ENCODE measurements around the gene UBE2H. TPM values are rescaled to one million over a fixed set of nuclear protein-coding genes. Genes with fewer than 3 reads are reported as not detected.

Gene UBE2H
- total and polyA plus RNA-seq, 10 donors, result 13.5 to 98.0 (median 65.5) TPM

DNA sequence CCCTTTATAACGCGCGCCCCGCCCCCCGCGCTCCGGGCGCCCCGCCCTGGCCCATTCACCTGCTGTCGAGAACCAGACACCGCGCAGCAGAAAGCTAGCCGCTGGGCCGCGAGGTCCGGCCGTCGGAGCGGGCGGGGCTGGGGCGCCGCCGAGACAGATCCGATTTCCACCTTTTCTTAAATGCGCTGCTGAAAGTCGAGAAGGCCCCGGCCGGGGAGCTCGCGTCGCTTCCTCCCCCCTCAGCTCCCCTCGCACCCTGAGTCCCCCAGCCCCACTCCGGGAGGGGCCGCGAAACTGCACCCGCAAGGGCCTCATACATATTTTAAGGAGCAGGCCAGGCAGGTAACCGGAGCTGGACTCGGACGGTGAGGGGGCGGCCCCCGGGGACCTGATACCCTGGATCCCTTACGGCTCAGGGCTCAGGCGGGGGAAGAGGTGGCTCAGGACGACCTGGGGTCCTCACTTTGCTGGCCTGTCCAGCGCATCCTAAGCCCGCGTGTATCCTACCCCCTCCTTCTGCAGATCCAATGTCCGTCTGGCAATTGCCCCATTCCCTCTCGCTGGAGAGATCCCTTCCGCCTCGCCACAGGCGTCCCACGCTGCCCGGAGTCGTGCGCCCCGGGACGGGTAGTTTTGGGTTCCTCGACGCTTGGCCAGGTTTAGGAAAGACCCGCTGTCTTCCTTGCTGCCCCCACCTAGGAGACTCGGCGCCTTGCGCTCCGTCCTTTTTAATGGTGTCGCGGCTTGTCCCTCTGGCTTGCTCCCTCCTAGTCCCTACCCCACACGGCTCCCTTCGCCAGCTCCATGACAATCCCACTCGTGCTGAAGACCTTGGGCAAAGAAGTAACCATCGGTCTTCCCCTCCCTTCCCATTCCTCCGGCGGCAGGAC, 170.6 kb downstream of the UBE2H start:
- intact Hi-C loops (cut with DNase I; ENCODE audit: low total_unique reads), result no loop called here
- no peaks in the 10 kb centered on the region for H3K36me3 ChIP-seq
- WGBS, 5 donors, result 4 to 7% (median 4%) methylated on average over 47 to 73 of the region's 73 CpGs
- DNase-seq, result peak; percentile 71
- no peak overlapping the region for H3K27ac ChIP-seq
- H3K9me3 ChIP-seq, result no peaks in the 10 kb centered on the region
- H3K27me3 ChIP-seq (replicated peaks in 1 of 7), result peaks cover 33 to 100% (median 98%) of the 10 kb centered on the region in 7 donors
- peak overlapping the region in 6 of 8 donors; percentile 56 to 79 (median 67) for H3K4me3 ChIP-seq
- H3K4me1 ChIP-seq, result peaks cover 58 to 92% (median 79%) of the 10 kb centered on the region in 6 donors
- no peak for TF ChIP-seq POLR2A (IDR thresholded peaks at IDR 0.05)
- TF ChIP-seq POLR2AphosphoS5 (IDR thresholded peaks at IDR 0.05), result no peak
- TF ChIP-seq, protein P1, sequence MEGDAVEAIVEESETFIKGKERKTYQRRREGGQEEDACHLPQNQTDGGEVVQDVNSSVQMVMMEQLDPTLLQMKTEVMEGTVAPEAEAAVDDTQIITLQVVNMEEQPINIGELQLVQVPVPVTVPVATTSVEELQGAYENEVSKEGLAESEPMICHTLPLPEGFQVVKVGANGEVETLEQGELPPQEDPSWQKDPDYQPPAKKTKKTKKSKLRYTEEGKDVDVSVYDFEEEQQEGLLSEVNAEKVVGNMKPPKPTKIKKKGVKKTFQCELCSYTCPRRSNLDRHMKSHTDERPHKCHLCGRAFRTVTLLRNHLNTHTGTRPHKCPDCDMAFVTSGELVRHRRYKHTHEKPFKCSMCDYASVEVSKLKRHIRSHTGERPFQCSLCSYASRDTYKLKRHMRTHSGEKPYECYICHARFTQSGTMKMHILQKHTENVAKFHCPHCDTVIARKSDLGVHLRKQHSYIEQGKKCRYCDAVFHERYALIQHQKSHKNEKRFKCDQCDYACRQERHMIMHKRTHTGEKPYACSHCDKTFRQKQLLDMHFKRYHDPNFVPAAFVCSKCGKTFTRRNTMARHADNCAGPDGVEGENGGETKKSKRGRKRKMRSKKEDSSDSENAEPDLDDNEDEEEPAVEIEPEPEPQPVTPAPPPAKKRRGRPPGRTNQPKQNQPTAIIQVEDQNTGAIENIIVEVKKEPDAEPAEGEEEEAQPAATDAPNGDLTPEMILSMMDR (IDR thresholded peaks at IDR 0.05 in 8 of 11, conservative IDR thresholded peaks at IDR 0.05 in 3 of 11), result no peak

DNA sequence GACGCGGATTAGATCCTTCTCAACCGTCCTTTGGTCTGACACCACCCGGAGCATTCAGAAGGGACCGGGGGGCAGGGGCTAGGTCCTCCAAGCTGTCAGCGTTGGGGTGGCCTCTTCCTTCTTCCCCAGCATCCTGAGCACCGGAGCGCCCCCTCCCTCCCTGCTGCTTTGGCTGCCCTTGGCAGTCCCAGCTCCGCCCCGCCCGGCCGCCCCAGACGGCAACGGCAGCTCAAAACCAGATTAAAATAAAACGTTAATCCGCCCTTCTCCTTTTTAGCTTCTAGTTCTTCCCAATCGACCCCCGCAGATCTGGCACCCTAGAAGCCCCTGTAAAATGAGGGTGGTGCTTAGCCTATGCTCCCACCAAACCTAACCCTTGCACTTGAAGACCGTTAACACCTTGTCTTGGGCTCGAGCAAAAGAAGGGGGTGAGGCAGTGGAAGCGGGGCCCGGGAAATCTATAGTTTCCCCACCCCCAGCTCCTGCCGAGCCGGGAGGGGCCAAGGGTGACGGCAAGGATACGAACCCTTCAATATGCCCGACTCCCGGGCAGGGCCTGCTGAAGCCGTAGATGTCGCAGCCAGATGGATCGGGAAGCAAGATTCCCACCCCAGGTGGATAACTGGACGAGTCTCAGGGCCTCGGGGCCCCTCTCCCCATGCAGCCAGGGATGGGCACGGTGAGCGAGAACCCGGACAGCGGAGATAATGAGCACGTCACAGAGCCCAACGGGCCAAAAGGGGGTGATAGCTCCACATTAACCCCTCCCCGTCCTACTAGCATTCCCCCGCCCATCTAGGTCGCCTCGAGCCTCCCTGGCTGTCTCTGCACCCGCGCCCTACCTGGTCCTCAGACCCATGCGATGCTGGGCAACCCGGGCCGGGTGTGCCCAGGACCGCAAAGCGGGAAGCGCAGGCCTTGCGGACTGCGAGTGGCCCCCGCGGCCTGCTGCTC, 171.5 kb downstream of the UBE2H start:
- peaks cover 58 to 94% (median 79%) of the 10 kb centered on the region in 6 donors for H3K4me1 ChIP-seq
- H3K27me3 ChIP-seq (replicated peaks in 1 of 7), result peaks cover 33 to 100% (median 98%) of the 10 kb centered on the region in 7 donors
- H3K36me3 ChIP-seq, result no peaks in the 10 kb centered on the region
- WGBS, 5 donors, result 1 to 3% (median 3%) methylated on average over 29 to 55 of the region's 55 CpGs
- intact Hi-C loops (cut with DNase I; ENCODE audit: low total_unique reads), result no loop called here
- DNase-seq, result peak; percentile 70
- TF ChIP-seq POLR2A (IDR thresholded peaks at IDR 0.05), result no peak
- TF ChIP-seq POLR2AphosphoS5 (IDR thresholded peaks at IDR 0.05), result no peak
- TF ChIP-seq, protein P1 (IDR thresholded peaks at IDR 0.05 in 8 of 11, conservative IDR thresholded peaks at IDR 0.05 in 3 of 11), result no peak
- peak overlapping the region in 6 of 8 donors; percentile 56 to 79 (median 67) for H3K4me3 ChIP-seq
- H3K27ac ChIP-seq, result no peak overlapping the region
- no peaks in the 10 kb centered on the region for H3K9me3 ChIP-seq

Small RNA genes within 50 kb of the gene (small RNA-seq; reads per million reads assigned to genes)
- gene RF00019, result 0 reads per million in 4 donors

Other genes with a start within 250 kb of the UBE2H start
- 10 to 100 TPM; 13.8 to 20.3 (median 16.1) TPM for gene ZC3HC1, start 98.4 kb upstream of the UBE2H start, total RNA-seq
- gene ZC3HC1, start 98.4 kb upstream of the UBE2H start, polyA plus RNA-seq, result 10 to 100 TPM; 13.3 to 21.0 (median 18.0) TPM
- gene KLHDC10, start 117.6 kb upstream of the UBE2H start, total RNA-seq, result 10 to 100 TPM; 21.2 to 33.7 (median 22.1) TPM
- gene KLHDC10, start 117.6 kb upstream of the UBE2H start, polyA plus RNA-seq, result 1 to 10 TPM; 4.8 to 7.1 (median 5.9) TPM

Measured in spleen (tissue), 11 donors.